ENCODE results near the gene NRROS.
"Not testable (repeated sequence)": the region's sequence is repeated elsewhere in the genome, so short reads cannot be mapped to it uniquely, and the experiment has no call there.

The NRROS gene

GRCh38 chr3:196625331-196625730 lies 14.2 kb upstream of the NRROS start:
- DNase-seq, result no peak

GRCh38 chr3:196627918-196628231 lies 11.6 kb upstream of the NRROS start:
- no peak for DNase-seq

GRCh38 chr3:196629228-196629627 lies 10.3 kb upstream of the NRROS start:
- no peak for DNase-seq

- DNase-seq, result no peak
Measured at GRCh38 chr3:196631682-196632045, 7.8 kb upstream of the NRROS start.

- DNase-seq, result peak; percentile 89
Measured at GRCh38 chr3:196632046-196632751, 7.3 kb upstream of the NRROS start.

- DNase-seq, result no peak
Measured at GRCh38 chr3:196633555-196634151, 5.8 kb upstream of the NRROS start.

GRCh38 chr3:196634224-196634623 lies 5.3 kb upstream of the NRROS start:
- no peak for DNase-seq

- DNase-seq, result no peak
Measured at GRCh38 chr3:196634829-196635228, 4.7 kb upstream of the NRROS start.

GRCh38 chr3:196636369-196637349 lies 2.8 kb upstream of the NRROS start:
- DNase-seq, result no peak

- DNase-seq, result not testable (repeated sequence)
Measured at GRCh38 chr3:196637941-196638340, 1.6 kb upstream of the NRROS start.

GRCh38 chr3:196638861-196639482 lies 522 bp upstream of the NRROS start:
- no peak for DNase-seq

- no peak for DNase-seq
Measured at GRCh38 chr3:196640297-196641018, 964 bp downstream of the NRROS start.

- no peak for DNase-seq
Measured at GRCh38 chr3:196641333-196642054, 2.0 kb downstream of the NRROS start.

- no peak for DNase-seq
Measured at GRCh38 chr3:196642434-196642833, 2.9 kb downstream of the NRROS start.

GRCh38 chr3:196643201-196643749 lies 3.8 kb downstream of the NRROS start:
- no peak for DNase-seq

- DNase-seq, result no peak
Measured at GRCh38 chr3:196643761-196644160, 4.3 kb downstream of the NRROS start.

- DNase-seq, result no peak
Measured at GRCh38 chr3:196645096-196645495, 5.6 kb downstream of the NRROS start.

GRCh38 chr3:196645897-196646665 lies 6.6 kb downstream of the NRROS start:
- DNase-seq, result no peak

- no peak for DNase-seq
Measured at GRCh38 chr3:196646666-196647216, 7.2 kb downstream of the NRROS start.

- no peak for DNase-seq
Measured at GRCh38 chr3:196650740-196651311, 11.3 kb downstream of the NRROS start.

Measured in left hindlimb (tissue), 1 donor.